Measurements from ENCODE around the gene C16orf89. TPM values are rescaled to one million over a fixed set of nuclear protein-coding genes. Genes with fewer than 3 reads are reported as not detected.

C16orf89 gene
- polyA plus RNA-seq, 3 donors: not detected

DNA sequence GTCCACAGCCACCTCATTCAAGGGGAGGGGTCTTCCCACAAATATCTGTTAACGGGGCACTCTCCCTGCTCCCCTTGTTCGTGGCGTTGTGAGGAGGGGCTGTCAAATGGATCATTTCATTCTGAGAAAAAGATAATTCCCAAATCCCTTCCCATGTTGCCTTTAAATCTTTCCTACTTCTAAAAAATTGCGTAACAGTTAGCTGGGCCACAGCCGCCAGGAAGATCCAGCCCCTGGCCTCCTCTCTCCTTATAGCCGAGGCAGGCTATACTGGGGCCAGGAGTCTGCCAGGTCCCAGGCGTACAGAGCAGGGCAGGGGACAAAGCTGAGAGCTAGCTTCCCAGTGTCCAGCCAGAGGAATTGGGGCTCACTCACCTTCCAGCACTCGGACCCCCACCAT is 430 bp downstream of the C16orf89 start:
- Mint-ChIP-seq H3K4me1 (peaks cover 3% of the 10 kb centered on the region), H3K36me3 (no peaks in the 10 kb centered on the region), H3K27me3 (ENCODE audit: low read depth in 3 of 3) (peaks cover 2 to 12% (median 8%) of the 10 kb centered on the region in 3 donors), H3K9me3 (no peaks in the 10 kb centered on the region), H3K4me3 (no peak overlapping the region), H3K27ac (no peak overlapping the region)
- Histone ChIP-seq H3K27ac (ENCODE audit: low read depth in 1 of 2, low read length in 2 of 2) (no peak overlapping the region), H3K4me1 (ENCODE audit: control insufficient read depth in 1 of 2, insufficient read depth in 2 of 2, low read length in 2 of 2) (no peaks in the 10 kb centered on the region), H3K36me3 (replicated peaks in 1 of 2; ENCODE audit: control insufficient read depth in 1 of 2, insufficient read depth in 2 of 2, low read length in 2 of 2) (no peaks in the 10 kb centered on the region), H3K9me3 (replicated peaks in 1 of 2; ENCODE audit: control insufficient read depth in 1 of 2, insufficient read depth in 1 of 2, low read length in 2 of 2) (no peaks in the 10 kb centered on the region), H3K79me2 (ENCODE audit: insufficient read depth, low read length) (no peaks in the 10 kb centered on the region), H3K4me2 (replicated peaks; ENCODE audit: extremely low read depth, low read length, poor library complexity, severe bottlenecking) (no peak overlapping the region), H3K27me3 (ENCODE audit: control insufficient read depth in 2 of 2, insufficient read depth in 2 of 2, low read length in 2 of 2) (no peaks in the 10 kb centered on the region), H3K4me3 (replicated peaks in 1 of 3; ENCODE audit: low read depth in 2 of 3, low read length in 3 of 3) (no peak overlapping the region), H3K9ac (ENCODE audit: insufficient read depth, low read length, poor library complexity, severe bottlenecking) (no peak overlapping the region), H2AFZ (ENCODE audit: insufficient read depth, low read depth, low read length, poor library complexity, severe bottlenecking) (no peak overlapping the region), H4K20me1 (ENCODE audit: insufficient read depth, low read length) (no peaks in the 10 kb centered on the region)
- intact Hi-C loops (cut with micrococcal nuclease): no loop called here
- WGBS (ENCODE audit: insufficient coverage): 76% methylated on average over 5 of the region's 8 CpGs
- DNase-seq: no peak
- TF ChIP-seq, protein P1, sequence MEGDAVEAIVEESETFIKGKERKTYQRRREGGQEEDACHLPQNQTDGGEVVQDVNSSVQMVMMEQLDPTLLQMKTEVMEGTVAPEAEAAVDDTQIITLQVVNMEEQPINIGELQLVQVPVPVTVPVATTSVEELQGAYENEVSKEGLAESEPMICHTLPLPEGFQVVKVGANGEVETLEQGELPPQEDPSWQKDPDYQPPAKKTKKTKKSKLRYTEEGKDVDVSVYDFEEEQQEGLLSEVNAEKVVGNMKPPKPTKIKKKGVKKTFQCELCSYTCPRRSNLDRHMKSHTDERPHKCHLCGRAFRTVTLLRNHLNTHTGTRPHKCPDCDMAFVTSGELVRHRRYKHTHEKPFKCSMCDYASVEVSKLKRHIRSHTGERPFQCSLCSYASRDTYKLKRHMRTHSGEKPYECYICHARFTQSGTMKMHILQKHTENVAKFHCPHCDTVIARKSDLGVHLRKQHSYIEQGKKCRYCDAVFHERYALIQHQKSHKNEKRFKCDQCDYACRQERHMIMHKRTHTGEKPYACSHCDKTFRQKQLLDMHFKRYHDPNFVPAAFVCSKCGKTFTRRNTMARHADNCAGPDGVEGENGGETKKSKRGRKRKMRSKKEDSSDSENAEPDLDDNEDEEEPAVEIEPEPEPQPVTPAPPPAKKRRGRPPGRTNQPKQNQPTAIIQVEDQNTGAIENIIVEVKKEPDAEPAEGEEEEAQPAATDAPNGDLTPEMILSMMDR (IDR thresholded peaks at IDR 0.05): no peak

DNA sequence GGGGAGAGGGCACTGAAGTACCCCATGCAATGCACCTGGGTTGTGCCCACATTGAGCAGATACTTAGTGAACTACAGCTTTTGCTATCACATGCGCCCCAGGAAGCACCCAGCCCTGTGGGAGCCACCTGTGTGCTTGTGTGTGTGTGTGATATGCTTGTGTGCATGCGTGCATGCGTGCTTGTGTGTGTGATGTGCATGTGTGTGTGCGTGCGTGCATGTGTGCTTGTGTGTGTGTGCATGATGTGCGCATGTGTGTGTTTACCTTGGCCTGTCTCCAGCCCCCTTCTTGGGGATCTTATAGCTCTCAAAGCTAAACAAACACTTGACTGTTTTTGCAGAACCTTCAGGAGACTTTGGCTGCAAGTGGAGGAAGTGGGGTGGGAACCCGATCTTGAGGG is 841 bp downstream of the C16orf89 start:
- Histone ChIP-seq H3K4me2 (replicated peaks; ENCODE audit: extremely low read depth, low read length, poor library complexity, severe bottlenecking) (no peak overlapping the region), H4K20me1 (ENCODE audit: insufficient read depth, low read length) (no peaks in the 10 kb centered on the region), H3K27ac (ENCODE audit: low read depth in 1 of 2, low read length in 2 of 2) (no peak overlapping the region), H3K4me3 (replicated peaks in 1 of 3; ENCODE audit: low read depth in 2 of 3, low read length in 3 of 3) (no peak overlapping the region), H3K27me3 (ENCODE audit: control insufficient read depth in 2 of 2, insufficient read depth in 2 of 2, low read length in 2 of 2) (no peaks in the 10 kb centered on the region), H2AFZ (ENCODE audit: insufficient read depth, low read depth, low read length, poor library complexity, severe bottlenecking) (no peak overlapping the region), H3K79me2 (ENCODE audit: insufficient read depth, low read length) (no peaks in the 10 kb centered on the region), H3K36me3 (replicated peaks in 1 of 2; ENCODE audit: control insufficient read depth in 1 of 2, insufficient read depth in 2 of 2, low read length in 2 of 2) (no peaks in the 10 kb centered on the region), H3K4me1 (ENCODE audit: control insufficient read depth in 1 of 2, insufficient read depth in 2 of 2, low read length in 2 of 2) (no peaks in the 10 kb centered on the region), H3K9ac (ENCODE audit: insufficient read depth, low read length, poor library complexity, severe bottlenecking) (no peak overlapping the region), H3K9me3 (replicated peaks in 1 of 2; ENCODE audit: control insufficient read depth in 1 of 2, insufficient read depth in 1 of 2, low read length in 2 of 2) (no peaks in the 10 kb centered on the region)
- H3K36me3 Mint-ChIP-seq: no peaks in the 10 kb centered on the region
- 93% methylated on average over 6 of the region's 7 CpGs for WGBS (ENCODE audit: insufficient coverage)
- intact Hi-C loops (cut with micrococcal nuclease): no loop called here
- H3K4me1 Mint-ChIP-seq: peaks cover 3% of the 10 kb centered on the region
- no peak overlapping the region for H3K4me3 Mint-ChIP-seq
- no peak for DNase-seq
- TF ChIP-seq, protein P1 (IDR thresholded peaks at IDR 0.05): no peak
- H3K9me3 Mint-ChIP-seq: no peaks in the 10 kb centered on the region
- H3K27me3 Mint-ChIP-seq (ENCODE audit: low read depth in 3 of 3): peaks cover 2 to 10% (median 8%) of the 10 kb centered on the region in 3 donors
- no peak overlapping the region for H3K27ac Mint-ChIP-seq

Measured in CD14-positive monocyte (primary cell).